Measurements from ENCODE around the gene SAMM50.
"Not testable (repeated sequence)": the region's sequence is repeated elsewhere in the genome, so short reads cannot be mapped to it uniquely, and the experiment has no call there.

Gene SAMM50

GRCh38 chr22:44003405-44004103 is 48.3 kb downstream of the SAMM50 start:
- TF ChIP-seq CTCF (IDR thresholded peaks at IDR 0.05; ENCODE audit: control insufficient read depth, extremely low read depth, insufficient read depth) = no peak
- no peak for DNase-seq (ENCODE audit: low read depth)
- H3K4me3 ChIP-seq (ENCODE audit: low read depth, low read length) = no peak overlapping the region

- no peak for DNase-seq (ENCODE audit: low read depth)
- no peak for TF ChIP-seq CTCF (IDR thresholded peaks at IDR 0.05; ENCODE audit: control insufficient read depth, extremely low read depth, insufficient read depth)
- no peak overlapping the region for H3K4me3 ChIP-seq (ENCODE audit: low read depth, low read length)
Measured at GRCh38 chr22:44004104-44004460, 48.8 kb downstream of the SAMM50 start.

GRCh38 chr22:44005524-44005923 is 50.3 kb downstream of the SAMM50 start:
- no peak for TF ChIP-seq CTCF (IDR thresholded peaks at IDR 0.05; ENCODE audit: control insufficient read depth, extremely low read depth, insufficient read depth)
- no peak for DNase-seq (ENCODE audit: low read depth)
- H3K4me3 ChIP-seq (ENCODE audit: low read depth, low read length) = no peak overlapping the region

GRCh38 chr22:44012162-44012561 is 56.9 kb downstream of the SAMM50 start:
- DNase-seq (ENCODE audit: low read depth) = no peak
- no peak for TF ChIP-seq CTCF (IDR thresholded peaks at IDR 0.05; ENCODE audit: control insufficient read depth, extremely low read depth, insufficient read depth)
- no peak overlapping the region for H3K4me3 ChIP-seq (ENCODE audit: low read depth, low read length)

- H3K4me3 ChIP-seq (ENCODE audit: low read depth, low read length) = no peak overlapping the region
- no peak for TF ChIP-seq CTCF (IDR thresholded peaks at IDR 0.05; ENCODE audit: control insufficient read depth, extremely low read depth, insufficient read depth)
Measured at GRCh38 chr22:44012591-44012990, 57.3 kb downstream of the SAMM50 start.

GRCh38 chr22:44014241-44014640 is 59.0 kb downstream of the SAMM50 start:
- no peak for DNase-seq (ENCODE audit: low read depth)
- TF ChIP-seq CTCF (IDR thresholded peaks at IDR 0.05; ENCODE audit: control insufficient read depth, extremely low read depth, insufficient read depth) = no peak

More at GRCh38 chr22:44012591-44012990, 57.3 kb downstream of the SAMM50 start:
- DNase-seq (ENCODE audit: low read depth) = no peak

GRCh38 chr22:44016586-44016985 is 61.3 kb downstream of the SAMM50 start:
- H3K4me3 ChIP-seq (ENCODE audit: low read depth, low read length); DNase-seq (ENCODE audit: low read depth): not testable (repeated sequence)

More at GRCh38 chr22:44014241-44014640, 59.0 kb downstream of the SAMM50 start:
- H3K4me3 ChIP-seq (ENCODE audit: low read depth, low read length) = no peak overlapping the region
